HCT116 (cell line): ENCODE data around the gene GBE1.

Experiments used
- CBX3 ChIP-seq: IDR thresholded peaks from 2 replicates; pipeline ENCODE4 v1.6.1; 2012; ENCODE audit warnings: low read depth
- ELF1 ChIP-seq: IDR thresholded peaks from 2 replicates; pipeline ENCODE4 v1.6.1; 2012; ENCODE audit warnings: low read depth, borderline replicate concordance
- EZH2 ChIP-seq: fragments of 200-600 bp; sonication (generic); IDR thresholded peaks from 2 replicates; pipeline ENCODE4 v1.6.1; 2017; ENCODE audit warnings: antibody characterized with exemption, mixed run types
- EZH2phosphoT487 ChIP-seq: fragments of 200-600 bp; IDR thresholded peaks from 2 replicates; pipeline ENCODE4 v1.6.1; 2018; ENCODE audit warnings: antibody characterized with exemption, borderline replicate concordance
- POLR2A ChIP-seq: IDR thresholded peaks from 2 replicates; pipeline ENCODE4 v1.7.0; 2011; ENCODE audit warnings: borderline replicate concordance; ENCODE audit not compliant: insufficient read depth, insufficient read length; ENCODE audit errors: extremely low read depth
- RAD21 ChIP-seq: IDR thresholded peaks from 2 replicates; pipeline ENCODE4 v1.6.1; 2012; ENCODE audit warnings: low read depth, mild to moderate bottlenecking
- SIN3A ChIP-seq: IDR thresholded peaks from 2 replicates; pipeline ENCODE4 v1.6.1; 2012; ENCODE audit warnings: low read depth
- SRF ChIP-seq: IDR thresholded peaks from 2 replicates; pipeline ENCODE4 v1.6.1; 2012; ENCODE audit warnings: low read depth
- TCF7L2 ChIP-seq: IDR thresholded peaks from 2 replicates; pipeline ENCODE4 v1.7.0; 2011; ENCODE audit warnings: borderline replicate concordance, inconsistent platforms; ENCODE audit not compliant: insufficient read depth, insufficient read length; ENCODE audit errors: extremely low read depth
- ZNF274 ChIP-seq: fragments of 200-500 bp; sonication (Bioruptor generic); IDR thresholded peaks from 2 replicates; pipeline ENCODE4 v1.6.1; 2014; ENCODE audit warnings: mild to moderate bottlenecking, low read depth, low read length, inconsistent platforms
- TF ChIP-seq, protein P1 (sequence below), 3 experiments: fragments of 200-600 bp in 1 of 3; sonication (generic) in 1 of 3; IDR thresholded peaks in 2 of 3; conservative IDR thresholded peaks in 1 of 3; 2 replicates each; pipeline ENCODE4 v1.5.1; 2012 to 2017; ENCODE audit warnings: low read depth in 2 of 3, low read length in 2 of 3, antibody characterized with exemption in 1 of 3, borderline replicate concordance in 1 of 3, control low read depth in 1 of 3, mild to moderate bottlenecking in 1 of 3, mixed read lengths in 1 of 3, mixed run types in 1 of 3, moderate library complexity in 1 of 3; ENCODE audit not compliant: insufficient read depth in 1 of 3
- TF ChIP-seq, protein P2 (sequence below): IDR thresholded peaks from 2 replicates; pipeline ENCODE4 v1.6.1; 2011; ENCODE audit warnings: mild to moderate bottlenecking, low read length, moderate library complexity; ENCODE audit not compliant: insufficient replicate concordance; ENCODE audit errors: extremely low read depth

DNA sequence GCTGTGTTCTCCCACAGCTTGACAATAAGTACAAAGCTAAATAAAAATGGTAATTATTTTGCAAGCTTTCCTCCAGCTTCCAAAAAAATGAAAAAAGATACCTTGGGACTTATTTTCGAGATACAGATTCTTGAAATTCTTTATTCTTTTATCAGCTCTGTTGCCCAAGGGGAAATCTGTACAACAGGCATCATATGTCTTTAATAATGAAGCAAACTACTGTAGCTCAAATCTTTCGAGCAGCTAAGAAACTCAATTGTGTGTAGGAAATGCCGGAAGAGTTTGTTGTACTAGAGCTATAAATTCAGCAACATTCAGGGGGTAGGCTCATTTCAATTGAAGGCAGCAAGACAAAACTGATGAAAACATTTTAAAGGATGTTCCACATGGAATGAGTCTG, 297.7 kb downstream of the GBE1 start:
- TF ChIP-seq CBX3 (no peak), POLR2A (no peak), RAD21 (no peak), EZH2 (no peak), SRF (no peak), SIN3A (no peak), TCF7L2 (no peak), ELF1 (no peak), ZNF274 (no peak), EZH2phosphoT487 (no peak)
- TF ChIP-seq, protein P1, sequence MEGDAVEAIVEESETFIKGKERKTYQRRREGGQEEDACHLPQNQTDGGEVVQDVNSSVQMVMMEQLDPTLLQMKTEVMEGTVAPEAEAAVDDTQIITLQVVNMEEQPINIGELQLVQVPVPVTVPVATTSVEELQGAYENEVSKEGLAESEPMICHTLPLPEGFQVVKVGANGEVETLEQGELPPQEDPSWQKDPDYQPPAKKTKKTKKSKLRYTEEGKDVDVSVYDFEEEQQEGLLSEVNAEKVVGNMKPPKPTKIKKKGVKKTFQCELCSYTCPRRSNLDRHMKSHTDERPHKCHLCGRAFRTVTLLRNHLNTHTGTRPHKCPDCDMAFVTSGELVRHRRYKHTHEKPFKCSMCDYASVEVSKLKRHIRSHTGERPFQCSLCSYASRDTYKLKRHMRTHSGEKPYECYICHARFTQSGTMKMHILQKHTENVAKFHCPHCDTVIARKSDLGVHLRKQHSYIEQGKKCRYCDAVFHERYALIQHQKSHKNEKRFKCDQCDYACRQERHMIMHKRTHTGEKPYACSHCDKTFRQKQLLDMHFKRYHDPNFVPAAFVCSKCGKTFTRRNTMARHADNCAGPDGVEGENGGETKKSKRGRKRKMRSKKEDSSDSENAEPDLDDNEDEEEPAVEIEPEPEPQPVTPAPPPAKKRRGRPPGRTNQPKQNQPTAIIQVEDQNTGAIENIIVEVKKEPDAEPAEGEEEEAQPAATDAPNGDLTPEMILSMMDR (IDR thresholded peaks at IDR 0.05 in 2 of 3, conservative IDR thresholded peaks at IDR 0.05 in 1 of 3; ENCODE audit: borderline replicate concordance in 1 of 3, insufficient read depth in 1 of 3, low read depth in 2 of 3, low read length in 2 of 3), result no peak
- TF ChIP-seq, protein P2, sequence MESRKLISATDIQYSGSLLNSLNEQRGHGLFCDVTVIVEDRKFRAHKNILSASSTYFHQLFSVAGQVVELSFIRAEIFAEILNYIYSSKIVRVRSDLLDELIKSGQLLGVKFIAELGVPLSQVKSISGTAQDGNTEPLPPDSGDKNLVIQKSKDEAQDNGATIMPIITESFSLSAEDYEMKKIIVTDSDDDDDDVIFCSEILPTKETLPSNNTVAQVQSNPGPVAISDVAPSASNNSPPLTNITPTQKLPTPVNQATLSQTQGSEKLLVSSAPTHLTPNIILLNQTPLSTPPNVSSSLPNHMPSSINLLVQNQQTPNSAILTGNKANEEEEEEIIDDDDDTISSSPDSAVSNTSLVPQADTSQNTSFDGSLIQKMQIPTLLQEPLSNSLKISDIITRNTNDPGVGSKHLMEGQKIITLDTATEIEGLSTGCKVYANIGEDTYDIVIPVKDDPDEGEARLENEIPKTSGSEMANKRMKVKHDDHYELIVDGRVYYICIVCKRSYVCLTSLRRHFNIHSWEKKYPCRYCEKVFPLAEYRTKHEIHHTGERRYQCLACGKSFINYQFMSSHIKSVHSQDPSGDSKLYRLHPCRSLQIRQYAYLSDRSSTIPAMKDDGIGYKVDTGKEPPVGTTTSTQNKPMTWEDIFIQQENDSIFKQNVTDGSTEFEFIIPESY, result no peak
